Natural killer cell (primary cell): ENCODE results near the gene MAP3K9. TPM values are rescaled to one million over a fixed set of nuclear protein-coding genes. Genes with fewer than 3 reads are reported as not detected.

ENCODE experiments used
- ATAC-seq, 3 donors: fragments of 150-1000 bp in 2 of 3; fragments of 200-7000 bp in 1 of 3; cut with Tn5 transposase; 1 replicate in 1 of 3; 2 replicates in 2 of 3; pipeline ENCODE4 v1.10.0; 2021; ENCODE audit warnings: mild to moderate bottlenecking in 2 of 3, moderate library complexity in 2 of 3
- DNase-seq, 2 donors: peaks; one replicate each; pipeline versions ENCODE4 v3.0.0 to v3.0.0-alpha.2; 2013 to 2021; ENCODE audit warnings: mixed read lengths in 1 of 2
- H3K27ac ChIP-seq: one replicate; pipeline ENCODE4 v1.5.1; 2013; ENCODE audit warnings: mild to moderate bottlenecking, low read length
- H3K27me3 ChIP-seq: one replicate; pipeline ENCODE4 v1.6.1; 2013; ENCODE audit warnings: low read length; ENCODE audit not compliant: control insufficient read depth, insufficient read depth
- H3K36me3 ChIP-seq: one replicate; pipeline ENCODE4 v1.6.1; 2013; ENCODE audit warnings: low read length; ENCODE audit not compliant: control insufficient read depth, insufficient read depth
- H3K4me1 ChIP-seq: one replicate; pipeline ENCODE4 v1.6.1; 2013; ENCODE audit warnings: low read length; ENCODE audit not compliant: control insufficient read depth, insufficient read depth
- H3K4me3 ChIP-seq: one replicate; pipeline ENCODE4 v1.5.1; 2013; ENCODE audit warnings: low read length
- H3K9me3 ChIP-seq: one replicate; pipeline ENCODE4 v1.6.1; 2013; ENCODE audit warnings: low read length; ENCODE audit not compliant: control insufficient read depth, insufficient read depth
- H3K27ac Mint-ChIP-seq, 2 donors: one replicate each; pipeline ENCODE4 v1.8.0; 2022; ENCODE audit warnings: mild to moderate bottlenecking in 2 of 2, mixed read lengths in 2 of 2, moderate library complexity in 1 of 2
- H3K27me3 Mint-ChIP-seq, 2 donors: one replicate each; pipeline ENCODE4 v1.8.0; 2022; ENCODE audit warnings: low read depth in 2 of 2, mixed read lengths in 2 of 2
- H3K36me3 Mint-ChIP-seq: one replicate; pipeline ENCODE4 v1.8.0; 2022; ENCODE audit warnings: mixed read lengths
- H3K4me1 Mint-ChIP-seq, 2 donors: one replicate each; pipeline ENCODE4 v1.8.0; 2022; ENCODE audit warnings: mixed read lengths in 2 of 2
- H3K4me3 Mint-ChIP-seq: one replicate; pipeline ENCODE4 v1.8.0; 2022; ENCODE audit warnings: mild to moderate bottlenecking, moderate library complexity, mixed read lengths
- H3K9me3 Mint-ChIP-seq, 2 donors: one replicate each; pipeline ENCODE4 v1.8.0; 2022; ENCODE audit warnings: mixed read lengths in 2 of 2
- CTCF ChIP-seq: fragments of 200-600 bp; IDR thresholded peaks from one replicate; pipeline ENCODE4 v1.8.0; 2022; ENCODE audit warnings: antibody characterized with exemption
- WGBS: methylation state at CpG from one replicate; pipeline ENCODE4 v1.1.7; 2013; ENCODE audit warnings: missing lambda C conversion rate; ENCODE audit not compliant: insufficient coverage; 5-methylcytosine and 5-hydroxymethylcytosine counted together
- intact Hi-C: fragments of 100-400 bp; cut with micrococcal nuclease; formaldehyde crosslinking; loops from one replicate; pipeline ENCODE4 v1.14.2; 2022
- total RNA-seq, 4 donors: library from RNA; stranded (reverse); fragments of 120-200 nt in 1 of 4; gene quantifications; one replicate each; pipeline versions ENCODE4 v1.2.3 to v1.2.4, GENCODE V29; 2013 to 2022

Gene MAP3K9
- total RNA-seq, 3 donors from 2014 or later (not counting 1 experiment from before 2014, with no cell fraction given): 3.6 to 7.9 (median 3.8) TPM

- 93% methylated on average over 7 of the region's 7 CpGs for WGBS
- no peak overlapping the region for H3K27ac ChIP-seq
- no peak for ATAC-seq
- H3K27me3 Mint-ChIP-seq: no peaks in the 10 kb centered on the region
- no peaks in the 10 kb centered on the region for H3K4me1 Mint-ChIP-seq
- H3K36me3 ChIP-seq: no peaks in the 10 kb centered on the region
- H3K4me1 ChIP-seq: no peaks in the 10 kb centered on the region
- H3K36me3 Mint-ChIP-seq: no peaks in the 10 kb centered on the region
- DNase-seq: no peak
- no peak overlapping the region for H3K4me3 Mint-ChIP-seq
- intact Hi-C loops: no loop called here
- H3K4me3 ChIP-seq: no peak overlapping the region
- H3K27me3 ChIP-seq: no peaks in the 10 kb centered on the region
- no peak overlapping the region for H3K27ac Mint-ChIP-seq
- no peak for TF ChIP-seq CTCF
- H3K9me3 ChIP-seq: no peaks in the 10 kb centered on the region
- H3K9me3 Mint-ChIP-seq: no peaks in the 10 kb centered on the region
Observed at GRCh38 chr14:70731447-70732239, 77.7 kb downstream of the MAP3K9 start.

- no peak overlapping the region for H3K27ac Mint-ChIP-seq
- H3K36me3 Mint-ChIP-seq: no peaks in the 10 kb centered on the region
- H3K4me1 Mint-ChIP-seq: no peaks in the 10 kb centered on the region
- no peak overlapping the region for H3K27ac ChIP-seq
- WGBS: 94% methylated on average over 17 of the region's 17 CpGs
- no peaks in the 10 kb centered on the region for H3K27me3 Mint-ChIP-seq
- DNase-seq (no peak), ATAC-seq (no peak)
- H3K9me3 ChIP-seq: no peaks in the 10 kb centered on the region
- H3K27me3 ChIP-seq: no peaks in the 10 kb centered on the region
- no peak overlapping the region for H3K4me3 Mint-ChIP-seq
- no peak overlapping the region for H3K4me3 ChIP-seq
- no peaks in the 10 kb centered on the region for H3K36me3 ChIP-seq
- intact Hi-C loops: no loop called here
- TF ChIP-seq CTCF: no peak
- no peaks in the 10 kb centered on the region for H3K9me3 Mint-ChIP-seq
- no peaks in the 10 kb centered on the region for H3K4me1 ChIP-seq
Observed at GRCh38 chr14:70730393-70730792, 78.9 kb downstream of the MAP3K9 start.

- H3K27ac Mint-ChIP-seq: no peak overlapping the region
- Histone ChIP-seq H3K27me3 (no peaks in the 10 kb centered on the region), H3K9me3 (no peaks in the 10 kb centered on the region), H3K4me3 (no peak overlapping the region), H3K36me3 (no peaks in the 10 kb centered on the region), H3K4me1 (no peaks in the 10 kb centered on the region), H3K27ac (no peak overlapping the region)
- no peaks in the 10 kb centered on the region for H3K4me1 Mint-ChIP-seq
- no peak for ATAC-seq
- no peaks in the 10 kb centered on the region for H3K27me3 Mint-ChIP-seq
- WGBS: 86% methylated on average over 5 of the region's 6 CpGs
- H3K36me3 Mint-ChIP-seq: no peaks in the 10 kb centered on the region
- intact Hi-C loops: no loop called here
- H3K4me3 Mint-ChIP-seq: no peak overlapping the region
- no peaks in the 10 kb centered on the region for H3K9me3 Mint-ChIP-seq
- no peak for TF ChIP-seq CTCF
- no peak for DNase-seq
Observed at GRCh38 chr14:70726651-70727375, 82.5 kb downstream of the MAP3K9 start.
